HG03175 (cell line): Measurements from ENCODE around the gene ELFN1.

Experiments used
- ATAC-seq: cut with Tn5 transposase; IDR thresholded peaks from one replicate; pipeline ENCODE4 v1.9.1; 2021; ENCODE audit warnings: mild to moderate bottlenecking, moderate library complexity; ENCODE audit not compliant: unreplicated experiment

Gene ELFN1

DNA sequence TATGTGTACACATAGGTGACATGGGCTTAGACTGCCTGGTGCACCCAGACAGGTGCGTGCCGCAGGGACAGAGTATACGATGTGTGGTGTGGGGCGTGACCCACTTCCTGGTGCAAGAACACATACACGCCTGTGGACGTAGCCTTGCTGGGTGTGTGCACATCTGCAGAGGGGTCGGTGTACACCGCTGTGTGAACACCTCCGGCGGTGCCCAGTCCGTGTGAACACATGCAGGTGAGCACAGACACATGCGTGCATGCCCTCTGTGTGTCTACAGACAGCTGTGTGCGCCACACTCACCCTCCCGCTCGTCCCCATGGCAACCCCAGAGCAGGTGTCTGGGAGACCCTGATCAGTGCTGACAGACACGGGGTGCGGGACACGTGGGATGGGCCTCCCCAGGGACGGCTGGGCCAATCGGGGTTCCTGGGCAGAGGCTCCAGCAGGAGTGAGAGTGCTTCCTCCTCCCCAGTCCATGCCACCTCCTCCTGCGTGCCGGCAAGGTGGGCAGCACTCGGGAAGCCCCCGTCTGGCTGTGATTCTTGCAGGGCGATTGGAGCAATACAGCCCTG is 23.4 kb downstream of the ELFN1 start:
- no peak for ATAC-seq

GRCh38 chr7:1693991-1694524 is 24.0 kb downstream of the ELFN1 start:
- no peak for ATAC-seq

- no peak for ATAC-seq
Measured at GRCh38 chr7:1694611-1695511, 24.8 kb downstream of the ELFN1 start.

GRCh38 chr7:1695800-1696454 is 25.9 kb downstream of the ELFN1 start:
- no peak for ATAC-seq

DNA sequence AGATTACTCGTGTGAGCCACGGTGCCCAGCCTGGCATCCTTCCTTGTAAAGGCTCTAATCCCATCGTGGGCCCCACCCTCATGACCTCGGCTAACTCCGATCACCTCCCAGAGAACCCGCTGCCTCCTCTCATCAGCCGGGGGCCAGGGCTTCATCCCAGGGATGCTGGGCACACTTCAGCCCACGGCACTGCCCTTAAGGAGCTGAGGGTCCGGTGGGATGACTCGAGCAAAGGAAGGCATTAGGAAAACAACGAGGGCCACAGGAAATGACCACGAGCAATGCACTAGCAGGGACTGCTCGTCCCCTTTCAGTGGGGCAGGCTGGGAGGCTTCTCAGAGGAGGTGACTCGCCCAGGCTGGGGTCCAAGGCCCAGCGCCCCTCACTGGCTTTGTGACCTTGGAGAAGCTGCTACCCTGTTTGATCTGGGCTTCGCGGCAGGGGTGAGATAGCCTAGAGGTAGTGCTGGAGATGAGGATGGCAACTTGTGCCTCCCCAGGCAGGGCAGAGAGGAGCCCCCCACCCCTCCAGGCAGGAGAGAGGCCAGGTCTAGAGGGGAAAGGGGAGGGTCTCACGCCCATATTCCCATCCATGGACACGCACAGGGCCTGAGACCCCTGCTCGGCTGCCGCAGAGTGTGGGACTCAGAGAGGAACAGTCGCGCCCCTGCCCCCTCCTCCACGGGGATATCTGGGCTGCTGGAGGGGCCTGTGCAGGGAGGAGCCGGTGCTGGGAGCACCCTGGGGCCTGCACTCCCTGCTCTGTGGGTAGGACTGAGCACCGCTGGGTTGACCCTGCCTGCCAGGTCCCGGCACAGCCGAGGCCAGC is 26.8 kb downstream of the ELFN1 start:
- ATAC-seq, result no peak

DNA sequence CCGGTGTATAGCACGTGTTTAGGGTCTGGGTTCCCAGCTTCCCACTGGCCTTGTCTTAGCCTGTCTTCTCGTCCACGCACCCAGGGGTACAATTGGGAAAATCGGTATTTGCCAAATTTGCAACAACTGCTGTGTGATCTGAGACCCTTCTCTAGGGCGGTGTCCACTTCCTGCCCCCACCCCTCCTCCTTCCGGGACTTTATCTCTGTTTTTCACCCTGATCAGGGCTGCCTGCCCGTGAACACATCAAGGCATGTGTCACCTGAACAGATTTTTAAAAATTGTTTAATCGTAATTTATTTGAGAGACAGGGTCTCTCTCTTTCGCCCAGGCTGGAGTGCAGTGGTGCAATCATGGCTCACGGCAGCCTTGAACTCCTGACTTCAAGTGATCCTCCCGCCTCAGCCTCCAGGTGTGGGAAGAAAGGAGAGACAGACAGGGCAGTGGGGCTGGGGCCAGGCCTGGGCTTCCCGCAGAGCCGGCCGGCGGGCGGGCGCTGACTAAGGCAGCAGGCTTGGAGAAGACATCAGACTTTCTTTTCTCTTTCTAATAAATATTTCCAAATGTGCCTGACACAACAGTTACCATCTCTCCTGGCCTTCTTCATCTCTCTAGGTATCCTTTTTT is 27.5 kb downstream of the ELFN1 start:
- ATAC-seq, result no peak

DNA sequence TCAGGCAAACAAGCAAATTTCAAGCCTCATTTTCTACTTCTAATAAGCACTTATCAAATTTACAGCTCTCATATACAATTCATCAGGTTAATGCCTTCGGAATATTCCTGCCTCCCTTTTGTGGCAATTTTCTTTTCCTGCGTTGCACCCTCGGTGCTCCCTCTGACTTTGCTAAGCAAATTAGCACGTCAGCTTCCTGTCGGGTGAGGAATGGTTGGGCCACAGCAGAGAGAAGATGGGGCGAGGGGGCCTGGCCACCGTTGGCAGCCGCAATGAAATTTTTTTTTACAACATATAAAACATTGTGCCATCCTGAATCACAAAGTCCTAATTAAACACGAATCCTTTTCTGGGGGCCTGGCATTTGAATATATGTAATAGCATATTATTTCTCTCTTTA is 28.1 kb downstream of the ELFN1 start:
- no peak for ATAC-seq

DNA sequence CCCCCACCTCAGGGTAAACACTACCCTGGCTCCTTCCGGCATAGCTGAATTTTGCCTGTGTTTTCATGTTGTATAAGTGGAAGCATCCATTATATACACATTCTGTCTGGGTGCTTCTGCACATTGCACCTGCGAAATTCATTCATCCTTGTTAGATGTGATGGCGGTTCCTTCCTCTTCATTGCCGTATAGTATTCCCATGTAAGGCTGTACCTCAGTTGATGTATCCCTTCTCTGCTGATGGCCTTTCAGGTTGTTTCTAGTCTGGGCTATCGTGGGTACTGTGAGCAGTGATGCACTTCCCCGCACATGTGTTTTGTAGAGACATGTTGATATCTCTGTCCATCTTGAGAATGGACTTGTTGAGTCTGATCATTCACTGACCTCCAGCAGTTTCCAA is 28.9 kb downstream of the ELFN1 start:
- no peak for ATAC-seq

- ATAC-seq, result no peak
Measured at GRCh38 chr7:1700086-1700485, 30.0 kb downstream of the ELFN1 start.

DNA sequence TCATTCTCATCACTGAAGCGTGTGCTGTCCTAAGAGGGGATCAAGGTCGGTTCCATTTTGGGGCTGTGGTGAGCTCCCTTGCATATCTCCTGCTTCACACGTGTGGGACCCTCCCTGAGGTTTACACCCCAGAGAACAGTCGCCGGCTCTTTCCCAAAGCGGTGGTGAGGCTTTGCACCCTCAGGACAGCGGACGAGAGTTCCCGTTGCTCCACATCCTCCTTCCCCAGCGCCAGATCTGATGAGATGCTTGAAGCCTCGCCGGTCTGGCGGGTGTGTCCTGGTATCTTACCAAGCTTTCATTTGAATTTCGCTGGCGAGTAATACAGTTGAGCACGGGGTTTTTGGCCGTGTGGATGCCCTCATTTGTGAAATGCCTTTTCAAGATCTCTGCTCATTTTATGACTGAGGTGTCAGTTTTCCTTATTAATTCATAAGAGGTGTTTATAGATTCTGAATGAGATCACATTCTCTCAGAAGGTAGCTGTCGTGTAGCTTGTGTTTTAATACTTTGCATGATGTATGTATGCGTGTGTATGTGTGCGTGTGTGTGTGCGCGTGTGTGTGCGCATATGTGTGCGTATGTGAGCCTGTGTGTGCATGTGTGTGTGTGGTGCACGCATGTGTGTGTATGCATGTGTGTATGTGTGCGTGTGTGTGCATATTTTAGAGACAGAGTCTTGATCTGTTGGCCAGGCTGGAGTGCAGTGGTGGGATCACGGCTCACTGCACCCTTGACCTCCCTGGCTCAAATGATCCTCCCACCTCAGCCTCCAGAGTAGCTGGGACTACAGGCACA is 30.7 kb downstream of the ELFN1 start:
- no peak for ATAC-seq

- ATAC-seq, result no peak
Measured at GRCh38 chr7:1702652-1703051, 32.6 kb downstream of the ELFN1 start.

- no peak for ATAC-seq
Measured at GRCh38 chr7:1703441-1703840, 33.4 kb downstream of the ELFN1 start.

DNA sequence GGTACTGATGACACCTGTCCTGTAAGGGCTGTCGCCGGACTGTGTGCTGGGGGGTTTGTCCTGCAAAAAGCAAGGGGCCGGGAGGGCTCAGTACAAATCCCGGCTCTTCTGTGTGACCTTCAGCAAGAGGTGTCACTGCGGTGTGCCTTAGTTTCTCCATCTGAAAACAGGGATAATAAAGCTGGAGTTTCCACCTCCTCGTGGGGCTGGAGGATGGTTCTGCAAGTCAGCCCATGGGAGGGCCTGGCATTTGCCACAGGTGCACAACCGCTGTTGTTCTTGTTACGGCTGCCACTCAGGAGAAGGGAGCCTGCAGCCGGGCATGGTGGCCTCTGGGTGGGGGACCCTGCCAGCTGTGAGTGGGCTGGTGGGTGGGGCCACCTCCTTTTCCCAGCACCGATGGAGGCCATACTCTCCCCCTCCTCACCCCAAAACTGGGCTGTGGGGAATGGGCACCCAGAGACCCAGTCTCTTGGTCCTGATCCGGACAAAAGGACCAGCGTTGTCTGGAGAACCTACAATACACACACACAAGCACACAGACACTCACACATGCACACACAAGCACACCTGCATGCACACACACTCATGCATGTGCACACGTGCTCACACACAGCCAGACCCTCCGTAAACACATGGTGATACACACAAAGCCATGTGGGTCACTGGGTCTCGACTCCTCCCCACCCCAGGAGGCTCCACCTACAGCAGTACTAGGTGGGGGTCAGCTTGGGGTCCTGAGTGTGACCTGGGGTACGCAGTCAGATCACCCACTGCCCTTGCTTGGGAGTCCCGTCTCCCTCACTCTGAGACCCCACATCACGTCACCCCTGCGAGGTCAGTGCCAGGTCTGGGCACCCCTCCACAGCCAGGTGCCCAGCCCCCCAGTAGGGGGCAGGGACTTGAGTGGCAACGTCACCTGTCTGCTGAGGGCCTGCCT is 34.1 kb downstream of the ELFN1 start:
- no peak for ATAC-seq

DNA sequence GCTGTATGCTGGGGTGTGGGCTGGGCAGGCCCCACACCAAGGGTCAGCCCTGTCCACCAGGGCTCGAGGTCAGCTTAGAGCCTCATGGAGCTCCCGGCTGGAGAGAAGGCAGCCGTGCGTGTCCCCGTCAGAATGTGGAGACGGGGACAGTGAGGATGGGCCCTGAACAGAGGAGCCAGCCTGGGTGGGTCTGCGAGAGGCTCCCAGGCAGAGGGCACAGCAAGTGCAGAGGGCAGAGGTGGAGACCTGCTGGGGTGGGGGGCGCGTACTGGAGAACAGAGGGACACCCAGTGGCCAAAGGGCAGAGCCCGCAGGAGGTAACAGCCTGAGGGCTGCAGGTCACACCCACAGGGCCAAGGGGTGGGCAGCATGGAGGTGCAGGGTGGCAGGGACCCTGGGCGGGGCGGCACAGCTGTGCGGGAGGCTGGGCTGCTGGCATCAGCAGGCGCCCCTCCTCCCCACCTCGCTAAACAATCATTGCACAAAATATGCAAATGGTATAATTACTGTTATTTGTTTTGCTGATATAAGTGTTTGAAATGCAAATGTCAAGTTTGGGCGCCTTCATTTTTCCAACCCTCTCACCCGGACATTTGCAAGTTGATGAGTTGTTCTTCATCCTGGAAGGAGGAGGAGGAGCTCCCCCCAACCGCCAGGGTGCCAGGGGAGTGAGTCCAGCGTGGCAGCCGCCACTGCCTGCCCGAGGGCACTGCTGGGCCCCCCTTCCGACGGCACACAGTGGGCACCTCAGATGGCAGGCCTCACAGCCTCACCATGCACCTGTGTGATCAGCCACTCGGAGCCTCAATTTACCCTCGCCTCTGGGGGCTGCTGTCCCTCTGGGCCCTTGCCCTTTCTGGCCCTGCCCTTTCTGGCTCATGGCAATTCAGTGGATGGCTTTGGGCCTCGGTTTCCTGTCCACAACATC is 35.0 kb downstream of the ELFN1 start:
- no peak for ATAC-seq

DNA sequence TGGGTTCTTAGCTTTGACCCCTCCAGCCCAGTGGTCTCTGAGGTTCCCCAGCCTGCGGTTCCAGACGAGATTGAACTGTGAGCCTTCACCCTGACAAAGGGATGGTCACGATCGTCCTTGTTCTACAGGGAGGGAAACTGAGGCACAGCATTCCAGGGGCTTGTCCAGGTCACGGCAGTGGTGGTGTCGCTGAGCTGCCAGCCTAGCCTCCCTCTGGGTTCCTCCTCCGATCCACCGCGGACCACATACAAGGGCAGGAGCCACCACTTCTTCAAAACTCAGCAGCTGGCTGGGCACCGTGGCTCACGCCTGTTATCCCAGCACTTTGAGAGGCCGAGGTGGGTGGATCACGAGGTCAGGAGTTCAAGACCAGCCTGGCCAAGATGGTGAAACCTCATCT is 35.8 kb downstream of the ELFN1 start:
- ATAC-seq, result no peak

GRCh38 chr7:1706381-1706720 is 36.3 kb downstream of the ELFN1 start:
- ATAC-seq, result no peak

DNA sequence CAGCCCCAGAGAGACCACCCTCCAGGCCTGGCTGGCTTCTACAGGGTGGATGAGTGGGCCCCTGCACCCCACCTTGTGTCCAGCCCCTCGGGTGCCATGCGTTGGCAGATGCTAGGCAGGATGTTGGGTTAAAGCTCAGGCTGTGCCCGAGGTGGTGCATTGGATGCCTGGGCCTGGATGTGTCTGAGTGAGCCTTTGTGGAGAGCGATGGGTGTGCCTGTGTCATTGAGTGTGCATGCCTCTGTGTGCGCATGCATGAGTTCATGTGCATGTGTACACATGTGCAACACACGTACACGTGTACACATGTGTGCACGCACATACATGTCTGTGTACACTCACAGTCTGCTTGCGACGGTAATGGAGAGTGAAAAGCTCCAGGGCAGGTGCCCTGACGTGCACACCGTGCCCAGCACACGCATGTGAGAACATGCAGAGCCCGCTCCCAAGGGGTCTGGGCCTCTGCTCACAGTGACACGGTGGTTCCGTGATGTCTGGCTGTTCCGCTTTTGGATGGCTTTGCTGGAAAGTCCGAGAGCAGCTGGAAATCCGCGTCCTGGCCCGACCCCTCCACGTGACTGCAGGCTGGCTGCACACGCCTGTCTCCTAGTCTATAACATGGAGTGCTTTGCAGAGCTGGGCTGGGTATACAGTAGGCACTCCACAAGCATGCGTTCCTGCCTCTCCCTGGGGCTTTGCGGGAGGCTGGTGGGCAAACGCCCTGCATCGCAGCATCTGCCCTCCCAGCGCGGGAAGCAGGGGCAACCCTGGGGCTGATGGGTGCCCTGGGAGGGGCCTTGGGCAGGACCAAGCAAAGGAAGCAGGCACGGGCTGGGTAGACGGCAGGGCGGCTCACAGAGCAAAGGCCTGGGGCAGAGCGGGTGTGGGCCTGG is 36.9 kb downstream of the ELFN1 start:
- ATAC-seq, result no peak
